ENCODE results near the gene RCL1. TPM values are rescaled to one million over a fixed set of nuclear protein-coding genes. Genes with fewer than 3 reads are reported as not detected.
A peak's percentile ranks its signal among the peaks of the same experiment; 100 is the strongest.

Gene RCL1
- polyA plus RNA-seq, 1 donor (not counting 4 experiments of a cell fraction or from before 2014, with no cell fraction given) = 16.6 TPM

- FAIRE-seq (no peak), DNase-seq (ENCODE audit: low read depth, low spot score) (no peak)
- TF ChIP-seq CTCF (optimal IDR thresholded peaks at IDR 0.05 in 1 of 3, IDR thresholded peaks at IDR 0.05 in 1 of 3, conservative IDR thresholded peaks at IDR 0.05 in 1 of 3; ENCODE audit: extremely low read depth in 1 of 3, insufficient read depth in 2 of 3, low read length in 3 of 3) (no peak), EZH2 (IDR thresholded peaks at IDR 0.05; ENCODE audit: low read length) (no peak)
- Histone ChIP-seq H3K27ac (ENCODE audit: control insufficient read depth, insufficient read depth, low read length) (no peak overlapping the region), H3K4me1 (ENCODE audit: control insufficient read depth, extremely low read depth, insufficient read depth, low read length) (peaks cover 15% of the 10 kb centered on the region), H3K9ac (ENCODE audit: control insufficient read depth, extremely low read depth, insufficient read depth, low read length) (no peak overlapping the region), H3K9me3 (ENCODE audit: control insufficient read depth, low read depth, low read length) (no peaks in the 10 kb centered on the region), H3K27me3 (ENCODE audit: control insufficient read depth, extremely low read depth, insufficient read depth, low read length) (no peaks in the 10 kb centered on the region), H4K20me1 (ENCODE audit: control insufficient read depth, extremely low read depth, insufficient read depth, low read length) (no peaks in the 10 kb centered on the region), H3K9me1 (ENCODE audit: control insufficient read depth, extremely low read depth, insufficient read depth, low read length) (no peaks in the 10 kb centered on the region), H3K79me2 (ENCODE audit: control insufficient read depth, insufficient read depth, low read length) (peaks cover under 1% of the 10 kb centered on the region), H2AFZ (ENCODE audit: control insufficient read depth, low read length) (no peak overlapping the region), H3K4me2 (ENCODE audit: control insufficient read depth, extremely low read depth, insufficient read depth, low read depth, low read length) (no peak overlapping the region), H3K4me3 (ENCODE audit: control insufficient read depth in 2 of 3, extremely low read depth in 1 of 3, insufficient read depth in 2 of 3, low read depth in 1 of 3, low read length in 3 of 3) (no peak overlapping the region), H3K36me3 (ENCODE audit: control insufficient read depth in 2 of 2, extremely low read depth in 1 of 2, insufficient read depth in 2 of 2, low read length in 2 of 2) (no peaks in the 10 kb centered on the region)
- dilution Hi-C loops (cut with MboI; ENCODE audit: extremely low pct_ligation_motif_present, low sequenced_read_pairs) = no loop called here
Observed at GRCh38 chr9:4787876-4788275, 4.9 kb upstream of the RCL1 start.

- no peak overlapping the region for H3K4me2 ChIP-seq (ENCODE audit: control insufficient read depth, extremely low read depth, insufficient read depth, low read depth, low read length)
- H3K9me3 ChIP-seq (ENCODE audit: control insufficient read depth, low read depth, low read length) = no peaks in the 10 kb centered on the region
- peak overlapping the region; percentile 44 for H3K27ac ChIP-seq (ENCODE audit: control insufficient read depth, insufficient read depth, low read length)
- H2AFZ ChIP-seq (ENCODE audit: control insufficient read depth, low read length) = no peak overlapping the region
- H3K79me2 ChIP-seq (ENCODE audit: control insufficient read depth, insufficient read depth, low read length) = peaks cover 8% of the 10 kb centered on the region
- H3K4me1 ChIP-seq (ENCODE audit: control insufficient read depth, extremely low read depth, insufficient read depth, low read length) = peaks cover 11% of the 10 kb centered on the region
- H4K20me1 ChIP-seq (ENCODE audit: control insufficient read depth, extremely low read depth, insufficient read depth, low read length) = no peaks in the 10 kb centered on the region
- no peak overlapping the region for H3K9ac ChIP-seq (ENCODE audit: control insufficient read depth, extremely low read depth, insufficient read depth, low read length)
- no peaks in the 10 kb centered on the region for H3K36me3 ChIP-seq (ENCODE audit: control insufficient read depth in 2 of 2, extremely low read depth in 1 of 2, insufficient read depth in 2 of 2, low read length in 2 of 2)
- FAIRE-seq (no peak), DNase-seq (ENCODE audit: low read depth, low spot score) (no peak)
- H3K27me3 ChIP-seq (ENCODE audit: control insufficient read depth, extremely low read depth, insufficient read depth, low read length) = no peaks in the 10 kb centered on the region
- dilution Hi-C loops (cut with MboI; ENCODE audit: extremely low pct_ligation_motif_present, low sequenced_read_pairs) = no loop called here
- no peaks in the 10 kb centered on the region for H3K9me1 ChIP-seq (ENCODE audit: control insufficient read depth, extremely low read depth, insufficient read depth, low read length)
- H3K4me3 ChIP-seq (ENCODE audit: control insufficient read depth in 2 of 3, extremely low read depth in 1 of 3, insufficient read depth in 2 of 3, low read depth in 1 of 3, low read length in 3 of 3) = no peak overlapping the region
- no peak for TF ChIP-seq EZH2 (IDR thresholded peaks at IDR 0.05; ENCODE audit: low read length)
- TF ChIP-seq CTCF (optimal IDR thresholded peaks at IDR 0.05 in 1 of 3, IDR thresholded peaks at IDR 0.05 in 1 of 3, conservative IDR thresholded peaks at IDR 0.05 in 1 of 3; ENCODE audit: extremely low read depth in 1 of 3, insufficient read depth in 2 of 3, low read length in 3 of 3) = no peak
Observed at GRCh38 chr9:4788703-4789102, 4.0 kb upstream of the RCL1 start.
